ENCODE data around the gene INO80E. TPM values are rescaled to one million over a fixed set of nuclear protein-coding genes. Genes with fewer than 3 reads are reported as not detected.
A peak's percentile ranks its signal among the peaks of the same experiment; 100 is the strongest.
"Not testable (repeated sequence)": the region's sequence is repeated elsewhere in the genome, so short reads cannot be mapped to it uniquely, and the experiment has no call there.

INO80E gene
- total RNA-seq, 1 donor from 2014 or later, result 31.3 TPM

- intact Hi-C loops (cut with micrococcal nuclease), result no loop called here
- ATAC-seq, result no peak
Measured at GRCh38 chr16:30024451-30024850, 28.4 kb downstream of the INO80E start.

GRCh38 chr16:30025156-30025555, 29.1 kb downstream of the INO80E start:
- ATAC-seq (no peak), DNase-seq (no peak)
- intact Hi-C loops (cut with micrococcal nuclease), result no loop called here

More at GRCh38 chr16:30024451-30024850, 28.4 kb downstream of the INO80E start:
- no peak for DNase-seq

GRCh38 chr16:30025574-30025973, 29.5 kb downstream of the INO80E start:
- intact Hi-C loops (cut with micrococcal nuclease), result no loop called here
- ATAC-seq (no peak), DNase-seq (no peak)

- ATAC-seq, result no peak
- intact Hi-C loops (cut with micrococcal nuclease), result no loop called here
- DNase-seq, result no peak
Measured at GRCh38 chr16:30026449-30026848, 30.4 kb downstream of the INO80E start.

- no peak for DNase-seq
- intact Hi-C loops (cut with micrococcal nuclease), result no loop called here
Measured at GRCh38 chr16:30027588-30028437, 31.8 kb downstream of the INO80E start.

GRCh38 chr16:30028438-30029076, 32.5 kb downstream of the INO80E start:
- intact Hi-C loops (cut with micrococcal nuclease), result no loop called here
- peak; percentile 60 for ATAC-seq
- no peak for DNase-seq

More at GRCh38 chr16:30027588-30028437, 31.8 kb downstream of the INO80E start:
- no peak for ATAC-seq

- no peak for DNase-seq
- no peak for ATAC-seq
- intact Hi-C loops (cut with micrococcal nuclease), result no loop called here
Measured at GRCh38 chr16:30030011-30030685, 34.1 kb downstream of the INO80E start.

GRCh38 chr16:30030841-30031413, 34.9 kb downstream of the INO80E start, which contains the start of gene TLCD3B:
Gene TLCD3B, minus strand, starts transcription at chr16:30031271. Its CDS starts 744 bp downstream, at chr16:30030527.
- DNase-seq (no peak), ATAC-seq (no peak)

GRCh38 chr16:30031477-30031918, 35.5 kb downstream of the INO80E start:
- DNase-seq, result no peak
- intact Hi-C loops (cut with micrococcal nuclease), result no loop called here
- ATAC-seq, result no peak

More at GRCh38 chr16:30030841-30031413, 34.9 kb downstream of the INO80E start, which contains the start of gene TLCD3B:
- intact Hi-C loops (cut with micrococcal nuclease), result no loop called here

GRCh38 chr16:30032083-30032819, 36.2 kb downstream of the INO80E start:
- ATAC-seq (peak; percentile 35), DNase-seq (no peak)
- intact Hi-C loops (cut with micrococcal nuclease), result no loop called here

- ATAC-seq, result no peak
Measured at GRCh38 chr16:30033270-30033669, 37.2 kb downstream of the INO80E start.

GRCh38 chr16:30040221-30040620, 44.2 kb downstream of the INO80E start:
- intact Hi-C loops (cut with micrococcal nuclease), result no loop called here
- ATAC-seq (no peak), DNase-seq (no peak)

More at GRCh38 chr16:30033270-30033669, 37.2 kb downstream of the INO80E start:
- DNase-seq, result no peak
- intact Hi-C loops (cut with micrococcal nuclease), result no loop called here

GRCh38 chr16:30040690-30041089, 44.6 kb downstream of the INO80E start:
- ATAC-seq; intact Hi-C loops (cut with micrococcal nuclease); DNase-seq: not testable (repeated sequence)

- DNase-seq (no peak), ATAC-seq (no peak)
- intact Hi-C loops (cut with micrococcal nuclease), result no loop called here
Measured at GRCh38 chr16:30041841-30042240, 45.8 kb downstream of the INO80E start.

- DNase-seq, result no peak
- no peak for ATAC-seq
- intact Hi-C loops (cut with micrococcal nuclease), result no loop called here
Measured at GRCh38 chr16:30046178-30046577, 50.1 kb downstream of the INO80E start.

GRCh38 chr16:30046588-30046987, 50.5 kb downstream of the INO80E start:
- no peak for DNase-seq
- ATAC-seq, result no peak
- intact Hi-C loops (cut with micrococcal nuclease), result no loop called here

- ATAC-seq, result no peak
- intact Hi-C loops (cut with micrococcal nuclease), result no loop called here
Measured at GRCh38 chr16:30049871-30050270, 53.8 kb downstream of the INO80E start.

GRCh38 chr16:30051518-30051917, 55.5 kb downstream of the INO80E start:
- intact Hi-C loops (cut with micrococcal nuclease), result no loop called here
- no peak for DNase-seq
- ATAC-seq, result no peak

More at GRCh38 chr16:30049871-30050270, 53.8 kb downstream of the INO80E start:
- no peak for DNase-seq

All from left ventricle myocardium superior (tissue), 1 donor.